Dendritic cell treated with granulocyte-macrophage colony-stimulating factor and Interleukin-4, amounts not matched to agents 40 ng/mL and 50 ng/mL, for 4 days (primary cell): ENCODE results near the gene IL32.
"Not testable (repeated sequence)": the region's sequence is repeated elsewhere in the genome, so short reads cannot be mapped to it uniquely, and the experiment has no call there.

Source experiments
- H3K27ac Mint-ChIP-seq: one replicate; pipeline ENCODE4 v1.8.0; 2022; ENCODE audit warnings: mild to moderate bottlenecking, mixed read lengths
- H3K27me3 Mint-ChIP-seq: one replicate; pipeline ENCODE4 v1.8.0; 2022; ENCODE audit warnings: mild to moderate bottlenecking, mixed read lengths
- H3K36me3 Mint-ChIP-seq: one replicate; pipeline ENCODE4 v1.8.0; 2022; ENCODE audit warnings: low read depth, mixed read lengths
- H3K4me1 Mint-ChIP-seq: one replicate; pipeline ENCODE4 v1.8.0; 2022; ENCODE audit warnings: low read depth, mixed read lengths
- H3K4me3 Mint-ChIP-seq: one replicate; pipeline ENCODE4 v1.8.0; 2022; ENCODE audit warnings: mild to moderate bottlenecking, moderate library complexity, mixed read lengths
- H3K9me3 Mint-ChIP-seq: one replicate; pipeline ENCODE4 v1.8.0; 2022; ENCODE audit warnings: mixed read lengths
- intact Hi-C: fragments of 100-400 bp; cut with micrococcal nuclease; formaldehyde crosslinking; loops from one replicate; pipeline ENCODE4 v1.15.0; 2022

IL32 gene

DNA sequence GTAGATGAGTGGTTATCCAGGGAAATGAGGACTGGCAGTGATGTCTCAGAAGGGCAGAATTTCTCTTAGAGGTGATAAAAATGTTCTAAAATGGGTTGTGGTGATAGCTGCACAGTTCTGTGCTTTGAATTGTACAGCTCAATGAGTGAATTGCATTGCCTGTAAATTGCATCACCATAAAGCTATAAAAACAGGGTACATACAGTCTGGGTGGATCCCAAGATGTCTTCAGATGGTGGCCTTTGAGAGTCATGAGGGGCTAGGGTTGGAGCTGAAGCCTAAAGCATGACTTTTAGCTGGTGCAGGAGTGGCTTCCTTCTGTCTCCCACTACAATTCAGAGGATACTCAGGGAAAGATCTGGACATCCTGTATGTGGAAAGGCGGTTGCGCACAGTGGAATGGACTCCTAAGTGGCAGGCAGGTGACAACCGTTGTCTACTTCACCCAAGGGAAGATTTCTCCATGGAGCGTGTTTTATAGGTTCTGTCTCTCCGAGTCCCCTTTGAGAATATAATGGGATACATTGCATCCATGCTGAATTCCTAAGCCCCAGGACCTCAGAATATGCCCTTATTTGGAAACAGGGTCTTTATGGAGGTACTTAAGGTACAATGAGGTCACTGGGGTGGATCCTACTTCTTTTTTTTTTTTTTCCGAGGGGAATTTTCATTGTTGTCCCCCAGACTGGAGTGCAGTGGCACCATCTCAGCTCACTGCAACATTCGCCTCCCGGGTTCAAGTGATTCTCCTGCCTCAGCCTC lies 1.6 kb upstream of the IL32 start:
- Mint-ChIP-seq H3K27me3 (peaks cover 3% of the 10 kb centered on the region), H3K4me1 (peaks cover 45% of the 10 kb centered on the region), H3K27ac (peak overlapping the region; percentile 39), H3K4me3 (no peak overlapping the region), H3K36me3 (no peaks in the 10 kb centered on the region), H3K9me3 (no peaks in the 10 kb centered on the region)
- intact Hi-C loops = no loop called here

GRCh38 chr16:3065742-3066439 lies 451 bp downstream of the IL32 start:
- Mint-ChIP-seq H3K27me3 (peaks cover 2% of the 10 kb centered on the region), H3K4me3 (peak overlapping the region; percentile 44), H3K4me1 (peaks cover 36% of the 10 kb centered on the region), H3K36me3 (no peaks in the 10 kb centered on the region), H3K27ac (peak overlapping the region; percentile 39), H3K9me3 (no peaks in the 10 kb centered on the region)
- intact Hi-C loops = no loop called here

GRCh38 chr16:3066440-3066748 lies 954 bp downstream of the IL32 start:
- intact Hi-C loops = no loop called here
- peaks cover 2% of the 10 kb centered on the region for H3K27me3 Mint-ChIP-seq
- no peaks in the 10 kb centered on the region for H3K9me3 Mint-ChIP-seq
- H3K4me1 Mint-ChIP-seq = peaks cover 37% of the 10 kb centered on the region
- H3K36me3 Mint-ChIP-seq = no peaks in the 10 kb centered on the region
- H3K4me3 Mint-ChIP-seq = no peak overlapping the region
- H3K27ac Mint-ChIP-seq = peak overlapping the region; percentile 39

GRCh38 chr16:3068487-3068886 lies 3.0 kb downstream of the IL32 start:
- intact Hi-C loops = no loop called here
- Mint-ChIP-seq H3K36me3 (no peaks in the 10 kb centered on the region), H3K27ac (peak overlapping the region; percentile 58), H3K4me3 (no peak overlapping the region), H3K9me3 (no peaks in the 10 kb centered on the region), H3K4me1 (peaks cover 46% of the 10 kb centered on the region), H3K27me3 (peaks cover 3% of the 10 kb centered on the region)

DNA sequence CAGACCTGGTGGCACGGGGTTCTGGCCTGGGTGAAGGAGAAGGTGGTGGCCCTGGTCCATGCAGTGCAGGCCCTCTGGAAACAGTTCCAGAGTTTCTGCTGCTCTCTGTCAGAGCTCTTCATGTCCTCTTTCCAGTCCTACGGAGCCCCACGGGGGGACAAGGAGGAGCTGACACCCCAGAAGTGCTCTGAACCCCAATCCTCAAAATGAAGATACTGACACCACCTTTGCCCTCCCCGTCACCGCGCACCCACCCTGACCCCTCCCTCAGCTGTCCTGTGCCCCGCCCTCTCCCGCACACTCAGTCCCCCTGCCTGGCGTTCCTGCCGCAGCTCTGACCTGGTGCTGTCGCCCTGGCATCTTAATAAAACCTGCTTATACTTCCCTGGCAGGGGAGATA lies 3.7 kb downstream of the IL32 start:
- H3K36me3 Mint-ChIP-seq, H3K4me3 Mint-ChIP-seq, H3K27ac Mint-ChIP-seq, H3K27me3 Mint-ChIP-seq, H3K9me3 Mint-ChIP-seq, intact Hi-C loops: not testable (repeated sequence)
- H3K4me1 Mint-ChIP-seq = peaks cover 52% of the 10 kb centered on the region

DNA sequence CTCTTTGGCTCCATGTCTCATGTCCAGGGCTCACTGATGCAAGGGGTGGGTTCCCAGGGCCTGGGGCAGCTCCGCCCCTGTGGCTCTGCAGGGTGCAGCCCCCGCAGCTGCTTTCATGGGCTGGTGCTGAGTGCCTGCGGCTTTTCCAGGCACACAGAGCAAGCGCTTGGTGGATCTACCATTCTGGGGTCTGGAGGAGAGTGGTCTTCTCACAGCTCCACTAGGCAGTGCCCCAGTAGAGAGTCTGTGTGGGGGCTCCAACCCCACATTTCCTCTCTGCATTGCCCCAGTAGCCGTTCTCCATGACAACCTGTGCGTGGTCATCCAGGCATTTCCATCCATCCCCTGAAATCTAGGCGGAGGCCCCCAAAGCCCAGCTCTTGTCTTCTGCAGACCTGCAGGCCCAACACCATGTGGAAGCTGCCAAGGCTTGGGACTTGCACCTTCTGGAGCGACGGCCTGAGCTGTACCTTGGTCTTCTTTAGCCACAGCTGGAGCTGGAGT lies 5.2 kb downstream of the IL32 start:
- intact Hi-C loops = no loop called here
- Mint-ChIP-seq H3K9me3 (no peaks in the 10 kb centered on the region), H3K36me3 (no peaks in the 10 kb centered on the region), H3K27me3 (peaks cover 3% of the 10 kb centered on the region), H3K27ac (no peak overlapping the region), H3K4me3 (no peak overlapping the region), H3K4me1 (peaks cover 57% of the 10 kb centered on the region)

GRCh38 chr16:3071655-3072054 lies 6.2 kb downstream of the IL32 start:
- Mint-ChIP-seq H3K4me3 (no peak overlapping the region), H3K36me3 (peaks cover 4% of the 10 kb centered on the region)

GRCh38 chr16:3072148-3072547 lies 6.7 kb downstream of the IL32 start:
- H3K36me3 Mint-ChIP-seq, H3K27ac Mint-ChIP-seq, H3K4me3 Mint-ChIP-seq, H3K27me3 Mint-ChIP-seq, intact Hi-C loops, H3K9me3 Mint-ChIP-seq: not testable (repeated sequence)
- peaks cover 52% of the 10 kb centered on the region for H3K4me1 Mint-ChIP-seq

More at GRCh38 chr16:3071655-3072054, 6.2 kb downstream of the IL32 start:
- Mint-ChIP-seq H3K4me1 (peaks cover 55% of the 10 kb centered on the region), H3K27me3 (peaks cover 3% of the 10 kb centered on the region), H3K9me3 (no peaks in the 10 kb centered on the region), H3K27ac (no peak overlapping the region)
- intact Hi-C loops = no loop called here

GRCh38 chr16:3072576-3073263 lies 7.3 kb downstream of the IL32 start:
- H3K27ac Mint-ChIP-seq, H3K27me3 Mint-ChIP-seq, H3K4me3 Mint-ChIP-seq, intact Hi-C loops, H3K9me3 Mint-ChIP-seq: not testable (repeated sequence)
- Mint-ChIP-seq H3K36me3 (peaks cover 13% of the 10 kb centered on the region), H3K4me1 (peaks cover 49% of the 10 kb centered on the region)

GRCh38 chr16:3073448-3073847 lies 8.0 kb downstream of the IL32 start:
- no peak overlapping the region for H3K27ac Mint-ChIP-seq
- intact Hi-C loops = no loop called here

GRCh38 chr16:3074860-3075522 lies 9.6 kb downstream of the IL32 start:
- Mint-ChIP-seq H3K4me1 (peaks cover 42% of the 10 kb centered on the region), H3K9me3 (no peaks in the 10 kb centered on the region), H3K4me3 (peak overlapping the region; percentile 4), H3K36me3 (peaks cover 31% of the 10 kb centered on the region), H3K27me3 (peaks cover 3% of the 10 kb centered on the region), H3K27ac (no peak overlapping the region)
- intact Hi-C loops = no loop called here

More at GRCh38 chr16:3073448-3073847, 8.0 kb downstream of the IL32 start:
- Mint-ChIP-seq H3K9me3 (no peaks in the 10 kb centered on the region), H3K27me3 (peaks cover 3% of the 10 kb centered on the region), H3K4me3 (no peak overlapping the region), H3K36me3 (peaks cover 21% of the 10 kb centered on the region), H3K4me1 (peaks cover 49% of the 10 kb centered on the region)

GRCh38 chr16:3075523-3075915 lies 10.1 kb downstream of the IL32 start:
- intact Hi-C loops = no loop called here
- Mint-ChIP-seq H3K4me3 (no peak overlapping the region), H3K36me3 (peaks cover 36% of the 10 kb centered on the region), H3K4me1 (peaks cover 39% of the 10 kb centered on the region), H3K27ac (no peak overlapping the region), H3K9me3 (no peaks in the 10 kb centered on the region), H3K27me3 (peaks cover 3% of the 10 kb centered on the region)

DNA sequence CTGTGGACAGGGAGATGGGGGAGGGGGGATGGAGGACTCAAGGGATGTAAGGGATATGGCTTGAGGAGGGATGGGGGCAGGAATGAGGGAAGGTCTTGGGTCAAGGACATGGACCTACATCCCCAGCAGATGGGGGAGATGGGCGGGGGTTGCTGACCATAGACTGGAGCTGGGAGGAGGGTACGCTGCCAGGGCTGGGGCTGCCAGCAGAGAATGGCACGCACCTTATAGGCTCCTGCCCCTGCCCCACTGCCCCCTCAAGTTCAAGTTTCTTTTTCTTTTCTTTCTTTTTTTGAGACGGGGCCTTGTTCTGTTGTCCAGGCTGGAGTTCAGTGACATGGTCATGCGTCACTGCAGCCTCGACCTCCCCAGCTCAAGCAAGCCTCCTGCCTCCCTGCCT lies 10.5 kb downstream of the IL32 start:
- Mint-ChIP-seq H3K36me3 (peaks cover 40% of the 10 kb centered on the region), H3K4me1 (peaks cover 39% of the 10 kb centered on the region)
- H3K4me3 Mint-ChIP-seq, H3K27me3 Mint-ChIP-seq, H3K27ac Mint-ChIP-seq, H3K9me3 Mint-ChIP-seq, intact Hi-C loops: not testable (repeated sequence)

- no peak overlapping the region for H3K4me3 Mint-ChIP-seq
- peaks cover 46% of the 10 kb centered on the region for H3K36me3 Mint-ChIP-seq
- H3K27ac Mint-ChIP-seq = no peak overlapping the region
- peaks cover 36% of the 10 kb centered on the region for H3K4me1 Mint-ChIP-seq
- intact Hi-C loops = no loop called here
- peaks cover 3% of the 10 kb centered on the region for H3K27me3 Mint-ChIP-seq
- H3K9me3 Mint-ChIP-seq = no peaks in the 10 kb centered on the region
These were observed 11.1 kb downstream of the IL32 start for GRCh38 chr16:3076577-3076976.
